ENCODE results near the gene PPOX.

DNA sequence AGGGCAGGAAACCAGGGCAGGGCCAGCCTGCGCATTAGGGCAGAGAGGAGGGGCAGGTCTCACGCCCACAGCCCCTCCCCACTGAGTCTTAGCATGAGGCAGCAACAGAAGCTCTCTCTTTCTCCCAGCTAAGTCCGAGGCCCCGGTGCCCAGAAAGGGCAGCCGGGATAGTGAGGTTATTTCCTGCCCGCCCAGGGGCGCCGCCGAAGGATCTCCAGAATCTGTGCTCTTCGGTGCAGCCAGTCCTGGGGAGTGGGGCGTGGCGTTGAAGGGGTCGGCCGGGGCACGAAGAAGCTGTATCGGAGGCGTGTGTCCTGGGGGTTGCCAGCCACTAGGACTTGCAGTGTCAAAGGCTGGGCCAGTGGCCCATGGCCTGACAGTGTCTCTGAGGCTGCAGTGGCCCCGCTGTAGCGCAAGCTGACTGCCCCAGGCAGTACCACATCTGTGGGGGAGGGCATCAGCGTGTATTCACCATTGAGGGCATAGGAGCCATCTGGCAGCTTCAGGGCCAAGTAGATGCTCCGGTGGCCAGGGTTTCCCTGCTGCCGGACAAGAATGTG is 24.8 kb downstream of the PPOX start:
- TF ChIP-seq, protein P1, sequence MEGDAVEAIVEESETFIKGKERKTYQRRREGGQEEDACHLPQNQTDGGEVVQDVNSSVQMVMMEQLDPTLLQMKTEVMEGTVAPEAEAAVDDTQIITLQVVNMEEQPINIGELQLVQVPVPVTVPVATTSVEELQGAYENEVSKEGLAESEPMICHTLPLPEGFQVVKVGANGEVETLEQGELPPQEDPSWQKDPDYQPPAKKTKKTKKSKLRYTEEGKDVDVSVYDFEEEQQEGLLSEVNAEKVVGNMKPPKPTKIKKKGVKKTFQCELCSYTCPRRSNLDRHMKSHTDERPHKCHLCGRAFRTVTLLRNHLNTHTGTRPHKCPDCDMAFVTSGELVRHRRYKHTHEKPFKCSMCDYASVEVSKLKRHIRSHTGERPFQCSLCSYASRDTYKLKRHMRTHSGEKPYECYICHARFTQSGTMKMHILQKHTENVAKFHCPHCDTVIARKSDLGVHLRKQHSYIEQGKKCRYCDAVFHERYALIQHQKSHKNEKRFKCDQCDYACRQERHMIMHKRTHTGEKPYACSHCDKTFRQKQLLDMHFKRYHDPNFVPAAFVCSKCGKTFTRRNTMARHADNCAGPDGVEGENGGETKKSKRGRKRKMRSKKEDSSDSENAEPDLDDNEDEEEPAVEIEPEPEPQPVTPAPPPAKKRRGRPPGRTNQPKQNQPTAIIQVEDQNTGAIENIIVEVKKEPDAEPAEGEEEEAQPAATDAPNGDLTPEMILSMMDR (IDR thresholded peaks at IDR 0.05; ENCODE audit: insufficient read depth, low read depth, low read length) = no peak
- no peak for TF ChIP-seq EZH2 (IDR thresholded peaks at IDR 0.05; ENCODE audit: insufficient read depth, low read length)

Data from astrocyte (in vitro differentiated cells and primary cell).